HepG2 (cell line): ENCODE measurements around the gene PEX11G.

Experiments used
- CBX1 ChIP-seq: IDR thresholded peaks from one replicate; pipeline ENCODE4 v1.6.1; 2016; ENCODE audit warnings: antibody characterized with exemption, low read depth
- CBX5 ChIP-seq: sonication (generic); formaldehyde crosslinking; IDR thresholded peaks from 2 replicates; pipeline ENCODE4 v1.4.0; 2020; ENCODE audit warnings: missing genetic modification reagents, borderline replicate concordance
- MYC ChIP-seq: sonication (generic); formaldehyde crosslinking; IDR thresholded peaks from 2 replicates; pipeline ENCODE4 v1.9.0; 2021; ENCODE audit warnings: missing genetic modification reagents, borderline replicate concordance
- NFYC ChIP-seq: IDR thresholded peaks from 2 replicates; pipeline ENCODE4 v1.6.1; 2016; ENCODE audit warnings: missing genetic modification reagents, missing compliant biosample characterization
- PAWR ChIP-seq: sonication (generic); formaldehyde crosslinking; IDR thresholded peaks from 2 replicates; pipeline ENCODE4 v1.4.0; 2020; ENCODE audit warnings: missing genetic modification reagents, mild to moderate bottlenecking, borderline replicate concordance
- POLR2A ChIP-seq, 2 experiments: IDR thresholded peaks; 2 replicates each; pipeline ENCODE4 v1.6.1; 2011; ENCODE audit warnings: low read depth in 2 of 2, low read length in 2 of 2, mild to moderate bottlenecking in 1 of 2, moderate library complexity in 1 of 2; ENCODE audit not compliant: insufficient read depth in 1 of 2
- RFX5 ChIP-seq: IDR thresholded peaks from 2 replicates; pipeline ENCODE4 v1.6.1; 2011; ENCODE audit warnings: low read depth, low read length, improper control_type of control experiment
- ZKSCAN8 ChIP-seq: IDR thresholded peaks from 2 replicates; pipeline ENCODE4 v1.6.1; 2016; ENCODE audit warnings: borderline replicate concordance, missing genetic modification reagents, missing compliant biosample characterization
- ZNF672 ChIP-seq: sonication (generic); formaldehyde crosslinking; IDR thresholded peaks from 2 replicates; pipeline ENCODE4 v1.8.1; 2022; ENCODE audit warnings: missing genetic modification reagents
- TF ChIP-seq, protein P1 (sequence below): sonication (generic); formaldehyde crosslinking; IDR thresholded peaks from 2 replicates; pipeline ENCODE4 v1.4.0; 2020; ENCODE audit warnings: missing genetic modification reagents
- TF ChIP-seq, protein P2 (sequence below): sonication (generic); formaldehyde crosslinking; IDR thresholded peaks from 2 replicates; pipeline ENCODE4 v1.5.0; 2020; ENCODE audit warnings: mild to moderate bottlenecking, missing genetic modification reagents, moderate library complexity
- TF ChIP-seq, protein P3 (sequence below): sonication (generic); formaldehyde crosslinking; IDR thresholded peaks from 2 replicates; pipeline ENCODE4 v1.5.0; 2020; ENCODE audit warnings: missing genetic modification reagents

DNA sequence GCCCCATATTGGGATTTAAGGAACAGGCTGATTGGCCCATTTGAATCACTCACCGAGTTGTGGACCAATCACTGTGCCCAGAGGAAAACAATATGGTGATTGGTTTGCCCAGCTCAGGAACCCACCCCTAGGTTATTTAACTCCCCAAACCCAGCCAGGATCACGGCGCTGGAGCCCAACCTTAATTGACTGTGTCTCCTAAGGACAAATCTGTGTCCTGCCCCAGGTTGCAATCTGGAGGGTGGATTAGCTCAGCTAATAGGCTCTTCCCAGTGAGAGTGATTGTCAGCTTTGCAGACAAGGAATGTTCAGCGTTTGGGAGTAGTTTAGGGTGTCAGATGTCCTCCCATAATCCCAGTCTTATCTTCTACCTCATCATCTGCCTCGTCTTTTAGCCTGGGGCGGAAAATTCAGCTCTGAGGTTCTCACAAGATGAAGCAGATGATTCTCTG is 23.6 kb upstream of the PEX11G start:
- TF ChIP-seq, protein P1, sequence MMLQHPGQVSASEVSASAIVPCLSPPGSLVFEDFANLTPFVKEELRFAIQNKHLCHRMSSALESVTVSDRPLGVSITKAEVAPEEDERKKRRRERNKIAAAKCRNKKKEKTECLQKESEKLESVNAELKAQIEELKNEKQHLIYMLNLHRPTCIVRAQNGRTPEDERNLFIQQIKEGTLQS: no peak
- TF ChIP-seq, protein P2, sequence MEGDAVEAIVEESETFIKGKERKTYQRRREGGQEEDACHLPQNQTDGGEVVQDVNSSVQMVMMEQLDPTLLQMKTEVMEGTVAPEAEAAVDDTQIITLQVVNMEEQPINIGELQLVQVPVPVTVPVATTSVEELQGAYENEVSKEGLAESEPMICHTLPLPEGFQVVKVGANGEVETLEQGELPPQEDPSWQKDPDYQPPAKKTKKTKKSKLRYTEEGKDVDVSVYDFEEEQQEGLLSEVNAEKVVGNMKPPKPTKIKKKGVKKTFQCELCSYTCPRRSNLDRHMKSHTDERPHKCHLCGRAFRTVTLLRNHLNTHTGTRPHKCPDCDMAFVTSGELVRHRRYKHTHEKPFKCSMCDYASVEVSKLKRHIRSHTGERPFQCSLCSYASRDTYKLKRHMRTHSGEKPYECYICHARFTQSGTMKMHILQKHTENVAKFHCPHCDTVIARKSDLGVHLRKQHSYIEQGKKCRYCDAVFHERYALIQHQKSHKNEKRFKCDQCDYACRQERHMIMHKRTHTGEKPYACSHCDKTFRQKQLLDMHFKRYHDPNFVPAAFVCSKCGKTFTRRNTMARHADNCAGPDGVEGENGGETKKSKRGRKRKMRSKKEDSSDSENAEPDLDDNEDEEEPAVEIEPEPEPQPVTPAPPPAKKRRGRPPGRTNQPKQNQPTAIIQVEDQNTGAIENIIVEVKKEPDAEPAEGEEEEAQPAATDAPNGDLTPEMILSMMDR: no peak
- no peak for TF ChIP-seq POLR2A (IDR thresholded peaks at IDR 0.05; ENCODE audit: insufficient read depth in 1 of 2, low read depth in 2 of 2, low read length in 2 of 2)
- no peak for TF ChIP-seq NFYC (CRISPR knock-in tag)
- no peak for TF ChIP-seq ZNF672 (CRISPR knock-in tag)
- TF ChIP-seq MYC (CRISPR knock-in tag): no peak
- no peak for TF ChIP-seq CBX5 (CRISPR knock-in tag)
- TF ChIP-seq, protein P3, sequence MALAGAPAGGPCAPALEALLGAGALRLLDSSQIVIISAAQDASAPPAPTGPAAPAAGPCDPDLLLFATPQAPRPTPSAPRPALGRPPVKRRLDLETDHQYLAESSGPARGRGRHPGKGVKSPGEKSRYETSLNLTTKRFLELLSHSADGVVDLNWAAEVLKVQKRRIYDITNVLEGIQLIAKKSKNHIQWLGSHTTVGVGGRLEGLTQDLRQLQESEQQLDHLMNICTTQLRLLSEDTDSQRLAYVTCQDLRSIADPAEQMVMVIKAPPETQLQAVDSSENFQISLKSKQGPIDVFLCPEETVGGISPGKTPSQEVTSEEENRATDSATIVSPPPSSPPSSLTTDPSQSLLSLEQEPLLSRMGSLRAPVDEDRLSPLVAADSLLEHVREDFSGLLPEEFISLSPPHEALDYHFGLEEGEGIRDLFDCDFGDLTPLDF (CRISPR knock-in tag): no peak
- TF ChIP-seq CBX1: no peak
- TF ChIP-seq RFX5: no peak
- no peak for TF ChIP-seq PAWR (CRISPR knock-in tag)
- no peak for TF ChIP-seq ZKSCAN8 (CRISPR knock-in tag)
